Midbrain (tissue), 1 donor: ENCODE measurements around the gene ACER3.
"Not testable (repeated sequence)": the region's sequence is repeated elsewhere in the genome, so short reads cannot be mapped to it uniquely, and the experiment has no call there.

Experiments
- DNase-seq: peaks from one replicate; lab custom pipeline; 2025; lab: John Stamatoyannopoulos, UW

Gene ACER3

GRCh38 chr11:76872959-76873827 lies 12.5 kb downstream of the ACER3 start:
- no peak for DNase-seq

- no peak for DNase-seq
These were observed 17.3 kb downstream of the ACER3 start for GRCh38 chr11:76878014-76878413.

DNA sequence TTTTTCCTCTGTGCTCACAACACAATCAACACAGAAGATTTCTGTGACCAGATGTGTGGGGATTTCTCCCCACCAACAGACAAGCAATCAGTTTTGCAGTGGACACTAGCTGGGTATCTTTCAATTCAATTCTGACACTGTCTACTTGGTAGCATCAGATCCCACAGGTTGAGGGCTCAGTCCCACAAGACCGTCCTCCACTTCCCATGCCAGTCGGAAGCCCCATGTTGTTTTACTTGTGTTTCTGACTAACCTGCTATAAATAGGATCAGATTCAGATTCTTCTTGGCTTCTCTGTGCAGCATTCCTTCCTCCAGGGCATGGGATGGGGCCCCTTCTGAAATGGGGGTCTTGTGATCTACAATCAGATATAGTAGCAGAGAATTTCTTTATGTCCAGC lies 19.6 kb downstream of the ACER3 start:
- DNase-seq: peak; percentile 67

GRCh38 chr11:76880956-76881355 lies 20.2 kb downstream of the ACER3 start:
- DNase-seq: no peak

DNA sequence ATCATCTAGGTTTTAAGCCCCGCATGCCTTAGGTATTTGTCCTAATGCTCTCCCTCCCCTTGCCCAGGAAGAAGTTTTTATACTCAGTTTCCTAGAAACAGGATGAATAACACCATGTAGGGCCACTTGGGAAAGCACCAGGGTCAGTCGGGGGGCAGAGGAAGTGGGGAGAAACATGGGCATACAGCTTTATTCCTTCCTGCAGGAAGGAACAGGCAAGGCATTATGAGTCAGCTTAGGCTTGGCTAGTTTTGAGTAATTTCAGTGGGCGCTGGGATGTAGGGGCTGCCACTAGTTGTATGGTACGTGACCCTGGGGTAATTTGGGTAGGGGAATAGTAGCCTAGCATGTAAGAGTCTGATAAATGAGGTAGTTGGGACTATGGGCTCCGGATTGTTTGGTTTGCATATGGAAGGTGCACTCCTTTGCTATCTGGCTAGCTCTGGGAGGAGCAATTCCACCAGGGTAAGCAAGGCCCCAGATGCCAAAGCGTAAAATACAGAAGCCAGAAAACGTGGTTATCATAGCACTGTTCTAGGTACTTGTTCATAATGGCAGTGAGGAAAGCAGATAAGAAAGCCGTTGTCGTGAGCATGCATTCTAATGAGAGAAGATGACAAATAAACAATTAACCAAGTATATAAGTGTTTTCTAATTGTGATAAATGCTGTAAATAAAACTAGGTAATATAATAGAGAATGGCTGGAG lies 24.8 kb downstream of the ACER3 start:
- no peak for DNase-seq

DNA sequence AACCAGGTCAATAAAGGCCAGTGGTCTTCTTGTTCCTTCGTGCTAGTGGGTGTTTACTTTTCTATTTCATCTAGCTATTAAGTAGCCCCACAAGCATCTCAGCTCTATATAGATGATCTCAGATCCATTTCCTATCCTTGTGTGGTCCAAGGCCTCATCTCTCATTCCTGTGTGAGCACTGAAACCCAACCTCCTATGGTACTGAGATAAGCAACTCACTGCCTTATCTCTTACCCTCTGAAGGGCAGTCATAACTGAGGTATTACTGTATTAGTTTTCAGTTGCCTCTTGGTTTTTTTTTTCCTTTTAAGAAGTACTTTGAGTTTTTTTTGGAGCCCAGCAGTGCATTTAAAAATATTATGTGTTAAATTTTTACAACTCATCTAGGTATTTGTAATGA lies 28.3 kb downstream of the ACER3 start:
- no peak for DNase-seq

GRCh38 chr11:76889411-76889975 lies 28.8 kb downstream of the ACER3 start:
- peak; percentile 41 for DNase-seq

GRCh38 chr11:76890329-76890728 lies 29.6 kb downstream of the ACER3 start:
- DNase-seq: no peak

DNA sequence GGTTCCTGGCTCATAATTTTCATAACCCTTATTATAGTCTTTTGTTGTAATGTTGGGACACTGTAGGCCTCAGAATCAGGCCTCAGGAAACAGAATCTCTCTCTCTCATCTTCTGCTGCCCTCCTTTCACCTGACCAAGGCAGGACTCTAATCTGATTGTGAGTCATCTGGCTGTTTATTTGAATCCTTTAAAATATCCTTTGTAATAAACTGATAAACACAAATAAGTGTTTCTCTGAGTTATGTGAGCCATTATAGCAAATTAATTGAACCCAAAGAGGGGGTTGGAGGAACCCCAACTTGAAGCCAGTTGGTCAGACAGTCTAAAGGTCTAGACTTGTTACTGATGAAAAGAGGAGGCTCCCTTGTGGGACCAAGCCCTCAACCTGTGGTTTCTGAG lies 30.6 kb downstream of the ACER3 start:
- DNase-seq: no peak

DNA sequence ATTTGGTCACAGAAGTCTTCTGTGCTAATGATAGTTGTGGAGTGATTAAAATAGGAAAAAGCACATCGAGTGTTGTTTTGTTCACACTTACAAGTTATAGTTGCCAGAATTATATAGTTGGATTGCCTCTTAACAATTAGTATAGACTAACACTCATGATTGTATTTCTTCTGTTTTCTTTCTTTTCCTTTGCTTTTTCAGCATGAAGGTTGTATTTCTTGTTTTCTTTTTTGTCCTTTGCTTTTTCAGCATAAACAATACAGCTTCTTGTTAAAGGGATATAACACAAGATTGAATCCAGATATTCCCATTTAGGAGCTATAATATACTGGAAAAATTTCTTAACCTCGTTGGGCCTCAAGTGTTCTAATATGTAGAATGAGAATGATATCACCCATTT lies 31.1 kb downstream of the ACER3 start:
- DNase-seq: no peak

DNA sequence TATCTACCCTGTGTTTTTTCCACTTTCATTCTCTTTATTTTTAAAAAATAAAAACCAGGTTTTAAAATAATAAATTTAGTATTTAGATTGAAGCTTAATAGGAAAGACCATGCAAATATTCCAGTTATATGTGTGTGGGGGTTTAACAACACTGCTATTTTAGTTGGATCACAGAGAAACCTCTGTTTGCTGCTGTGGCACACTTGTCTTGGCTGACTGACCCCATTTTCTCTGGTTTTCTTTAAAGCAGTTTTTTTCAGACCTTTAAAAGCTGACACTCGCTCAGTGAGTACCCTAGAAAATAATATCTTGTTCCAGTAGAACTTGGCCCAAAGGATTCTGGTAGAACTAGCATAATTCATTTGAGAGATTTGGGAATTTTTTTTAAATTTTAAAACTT lies 31.6 kb downstream of the ACER3 start:
- DNase-seq: peak; percentile 61

DNA sequence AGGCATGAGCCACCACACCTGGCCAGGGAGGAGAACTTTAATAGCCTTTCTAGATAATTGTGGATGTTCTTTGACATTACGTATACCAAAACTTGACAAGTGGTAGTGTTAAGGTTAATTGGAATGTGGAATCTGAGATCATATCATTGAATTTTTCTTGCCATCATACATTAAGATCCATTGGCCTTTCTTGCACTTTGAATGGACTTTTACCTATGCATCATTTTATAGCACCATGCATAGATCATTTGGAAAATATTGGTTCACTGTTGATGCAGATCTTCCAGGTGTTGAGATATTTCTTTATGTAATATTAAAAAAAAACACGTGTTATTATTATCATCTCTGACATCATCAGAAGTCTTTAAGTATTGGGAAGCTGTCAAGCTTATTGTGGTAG lies 36.5 kb downstream of the ACER3 start:
- DNase-seq: no peak

DNA sequence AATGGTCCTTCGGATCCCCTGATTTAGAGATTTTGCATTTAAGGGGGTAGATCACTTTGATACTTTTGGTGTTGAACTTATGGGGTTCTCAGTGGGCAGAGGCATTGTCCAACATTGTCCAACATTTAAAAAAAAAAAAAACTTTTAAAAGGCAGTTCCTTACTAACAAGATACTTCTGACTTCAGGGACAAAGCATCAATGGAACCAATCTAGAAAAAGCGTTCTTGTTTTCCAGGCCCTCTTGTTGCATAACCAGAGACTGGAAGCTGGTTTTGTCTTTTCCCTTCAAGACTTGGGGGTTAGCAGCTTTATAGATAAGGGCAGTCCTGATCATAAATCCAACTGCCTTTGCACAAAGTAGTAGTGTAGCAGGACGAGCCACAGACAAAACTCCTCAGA lies 40.4 kb downstream of the ACER3 start:
- no peak for DNase-seq

DNA sequence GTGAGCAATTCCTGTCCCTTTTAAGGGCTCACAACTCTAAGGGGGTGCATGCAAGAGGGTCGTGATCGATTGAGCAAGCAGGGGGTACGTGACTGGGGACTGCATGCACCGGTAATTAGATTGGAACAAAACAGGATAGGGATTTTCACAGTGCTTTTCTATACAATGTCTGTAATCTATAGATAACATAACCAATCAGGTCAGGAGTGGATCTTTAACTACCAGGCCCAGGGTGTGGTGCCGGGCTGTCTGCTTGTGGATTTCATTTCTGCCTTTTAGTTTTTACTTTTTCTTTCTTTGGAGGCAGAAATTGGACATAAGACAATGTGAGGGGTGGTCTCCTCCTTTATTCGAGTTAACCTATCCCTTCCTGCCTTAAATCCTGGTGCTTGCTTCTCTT lies 40.9 kb downstream of the ACER3 start:
- DNase-seq: not testable (repeated sequence)

GRCh38 chr11:76902121-76903014 lies 41.6 kb downstream of the ACER3 start:
- DNase-seq: no peak

DNA sequence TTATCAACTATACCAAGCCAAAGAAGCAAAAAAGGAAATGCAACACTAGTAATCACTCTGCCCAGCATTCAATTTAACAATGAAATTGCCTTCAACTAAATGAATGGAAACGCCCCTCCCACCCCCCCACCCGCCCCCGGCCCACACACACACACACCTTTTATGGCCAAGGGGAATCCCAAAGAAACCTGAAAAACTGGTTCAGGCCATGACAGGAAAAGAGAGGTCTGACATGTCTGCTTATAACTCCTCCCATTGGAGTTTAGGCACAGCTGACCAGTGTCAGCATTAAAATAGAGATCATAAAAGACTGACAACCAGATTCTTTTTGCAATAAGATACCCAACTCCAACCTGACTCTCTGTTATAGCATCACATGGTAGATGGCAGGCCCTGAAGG lies 42.6 kb downstream of the ACER3 start:
- no peak for DNase-seq

GRCh38 chr11:76910620-76911414 lies 50.1 kb downstream of the ACER3 start:
- DNase-seq: no peak

- DNase-seq: no peak
These were observed 50.7 kb downstream of the ACER3 start for GRCh38 chr11:76911415-76911808.

DNA sequence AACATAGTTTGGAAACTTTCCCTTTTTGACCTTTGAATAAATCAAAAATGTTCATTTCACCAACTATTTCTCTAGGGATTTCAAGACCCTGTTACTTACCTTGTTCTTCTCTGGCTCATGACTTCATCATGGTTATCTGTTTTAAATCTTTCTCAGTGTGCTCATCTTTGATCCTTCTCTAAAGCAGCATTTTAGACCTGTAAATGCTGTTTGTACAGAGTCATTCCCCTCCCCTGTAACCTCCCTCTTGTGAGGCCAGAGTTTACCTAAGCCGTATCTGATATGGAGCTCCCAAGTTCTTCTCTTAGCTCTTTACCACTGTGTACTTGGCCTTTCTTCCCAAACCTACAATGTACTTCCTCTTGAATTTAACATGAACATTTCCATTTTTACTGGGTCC lies 56.0 kb downstream of the ACER3 start:
- DNase-seq: no peak

- peak; percentile 79 for DNase-seq
These were observed 58.2 kb downstream of the ACER3 start for GRCh38 chr11:76918941-76919386.

GRCh38 chr11:76919467-76919866 lies 58.7 kb downstream of the ACER3 start:
- no peak for DNase-seq
